ENCODE measurements around the gene ZSWIM4. TPM values are rescaled to one million over a fixed set of nuclear protein-coding genes. Genes with fewer than 3 reads are reported as not detected.
"Not testable (repeated sequence)": the region's sequence is repeated elsewhere in the genome, so short reads cannot be mapped to it uniquely, and the experiment has no call there.

ZSWIM4 gene
- total RNA-seq, 2 donors from 2014 or later: 4.2 to 5.3 TPM

- Mint-ChIP-seq H3K36me3 (ENCODE audit: low read depth) (no peaks in the 10 kb centered on the region), H3K4me1 (peaks cover 14% of the 10 kb centered on the region), H3K27me3 (no peaks in the 10 kb centered on the region), H3K4me3 (peak overlapping the region; percentile 93), H3K27ac (peak overlapping the region; percentile 88)
- ATAC-seq (peak; percentile 74), DNase-seq (peak; percentile 23 to 29 (median 24))
- H3K9me3 ChIP-seq (ENCODE audit: control insufficient read depth, low read length, poor library complexity, severe bottlenecking): no peaks in the 10 kb centered on the region
These were observed 30.3 kb upstream of the ZSWIM4 start for GRCh38 chr19:13764821-13765394.

- peak overlapping the region; percentile 93 for H3K4me3 Mint-ChIP-seq
- H3K4me1 Mint-ChIP-seq: peaks cover 14% of the 10 kb centered on the region
- peak overlapping the region; percentile 88 for H3K27ac Mint-ChIP-seq
- H3K9me3 ChIP-seq (ENCODE audit: control insufficient read depth, low read length, poor library complexity, severe bottlenecking): no peaks in the 10 kb centered on the region
- no peaks in the 10 kb centered on the region for H3K36me3 Mint-ChIP-seq (ENCODE audit: low read depth)
- no peak for DNase-seq
- no peaks in the 10 kb centered on the region for H3K27me3 Mint-ChIP-seq
- no peak for ATAC-seq
These were observed 29.7 kb upstream of the ZSWIM4 start for GRCh38 chr19:13765395-13766094.

GRCh38 chr19:13766095-13766481 lies 29.2 kb upstream of the ZSWIM4 start:
- H3K27ac Mint-ChIP-seq: peak overlapping the region; percentile 88
- DNase-seq (no peak), ATAC-seq (no peak)
- H3K27me3 Mint-ChIP-seq: no peaks in the 10 kb centered on the region
- peak overlapping the region; percentile 93 for H3K4me3 Mint-ChIP-seq
- H3K36me3 Mint-ChIP-seq (ENCODE audit: low read depth): no peaks in the 10 kb centered on the region
- H3K4me1 Mint-ChIP-seq: peaks cover 14% of the 10 kb centered on the region
- H3K9me3 ChIP-seq (ENCODE audit: control insufficient read depth, low read length, poor library complexity, severe bottlenecking): no peaks in the 10 kb centered on the region

- H3K9me3 ChIP-seq (ENCODE audit: control insufficient read depth, low read length, poor library complexity, severe bottlenecking): no peaks in the 10 kb centered on the region
- no peak overlapping the region for H3K27ac Mint-ChIP-seq
- no peak for ATAC-seq
These were observed 26.7 kb upstream of the ZSWIM4 start for GRCh38 chr19:13768510-13768909.

GRCh38 chr19:13770013-13770635 lies 25.1 kb upstream of the ZSWIM4 start:
- H3K4me3 Mint-ChIP-seq: no peak overlapping the region

More at GRCh38 chr19:13768510-13768909, 26.7 kb upstream of the ZSWIM4 start:
- peaks cover 12% of the 10 kb centered on the region for H3K4me1 Mint-ChIP-seq
- no peaks in the 10 kb centered on the region for H3K36me3 Mint-ChIP-seq (ENCODE audit: low read depth)
- DNase-seq: no peak
- no peaks in the 10 kb centered on the region for H3K27me3 Mint-ChIP-seq
- H3K4me3 Mint-ChIP-seq: no peak overlapping the region

GRCh38 chr19:13774217-13775191 lies 20.7 kb upstream of the ZSWIM4 start, which contains the start of gene C19orf53:
Gene C19orf53, plus strand, starts transcription at chr19:13774456. Its CDS starts 22 bp downstream, at chr19:13774478.
- H3K9me3 ChIP-seq (ENCODE audit: control insufficient read depth, low read length, poor library complexity, severe bottlenecking): no peaks in the 10 kb centered on the region
- peak within 1 kb of the TSS; percentile 97 for H3K27ac Mint-ChIP-seq
- no peaks in the 10 kb centered on the region for H3K27me3 Mint-ChIP-seq
- peaks cover 23% of the 10 kb centered on the region for H3K4me1 Mint-ChIP-seq
- DNase-seq (peak; percentile 74 to 81 (median 77)), ATAC-seq (peak; percentile 98)
- H3K36me3 Mint-ChIP-seq (ENCODE audit: low read depth): peaks cover 8% of the 10 kb centered on the region
- peak within 1 kb of the TSS; percentile 100 for H3K4me3 Mint-ChIP-seq

More at GRCh38 chr19:13770013-13770635, 25.1 kb upstream of the ZSWIM4 start:
- Mint-ChIP-seq H3K27ac (peak overlapping the region; percentile 34), H3K27me3 (no peaks in the 10 kb centered on the region), H3K4me1 (peaks cover 21% of the 10 kb centered on the region), H3K36me3 (ENCODE audit: low read depth) (peaks cover 2% of the 10 kb centered on the region)
- DNase-seq (no peak), ATAC-seq (no peak)
- no peaks in the 10 kb centered on the region for H3K9me3 ChIP-seq (ENCODE audit: control insufficient read depth, low read length, poor library complexity, severe bottlenecking)

- no peaks in the 10 kb centered on the region for H3K9me3 ChIP-seq (ENCODE audit: control insufficient read depth, low read length, poor library complexity, severe bottlenecking)
- Mint-ChIP-seq H3K27ac (no peak overlapping the region), H3K4me3 (no peak overlapping the region), H3K27me3 (no peaks in the 10 kb centered on the region), H3K4me1 (peaks cover 25% of the 10 kb centered on the region), H3K36me3 (ENCODE audit: low read depth) (peaks cover 8% of the 10 kb centered on the region)
- no peak for DNase-seq
- ATAC-seq: no peak
These were observed 16.8 kb upstream of the ZSWIM4 start for GRCh38 chr19:13778398-13778797.

GRCh38 chr19:13778847-13779246 lies 16.4 kb upstream of the ZSWIM4 start:
- ATAC-seq (no peak), DNase-seq (no peak)
- H3K27ac Mint-ChIP-seq: no peak overlapping the region
- peaks cover 8% of the 10 kb centered on the region for H3K36me3 Mint-ChIP-seq (ENCODE audit: low read depth)
- peaks cover 25% of the 10 kb centered on the region for H3K4me1 Mint-ChIP-seq
- H3K4me3 Mint-ChIP-seq: no peak overlapping the region
- no peaks in the 10 kb centered on the region for H3K27me3 Mint-ChIP-seq
- H3K9me3 ChIP-seq (ENCODE audit: control insufficient read depth, low read length, poor library complexity, severe bottlenecking): no peaks in the 10 kb centered on the region

GRCh38 chr19:13779794-13780193 lies 15.4 kb upstream of the ZSWIM4 start:
- not testable (repeated sequence) for H3K36me3 Mint-ChIP-seq (ENCODE audit: low read depth); ATAC-seq; H3K4me3 Mint-ChIP-seq; H3K9me3 ChIP-seq (ENCODE audit: control insufficient read depth, low read length, poor library complexity, severe bottlenecking); H3K27ac Mint-ChIP-seq; DNase-seq; H3K27me3 Mint-ChIP-seq
- peaks cover 19% of the 10 kb centered on the region for H3K4me1 Mint-ChIP-seq

- Mint-ChIP-seq H3K36me3 (ENCODE audit: low read depth) (peaks cover 2% of the 10 kb centered on the region), H3K27me3 (no peaks in the 10 kb centered on the region), H3K4me3 (no peak overlapping the region), H3K4me1 (peaks cover 14% of the 10 kb centered on the region), H3K27ac (peak overlapping the region; percentile 72)
- DNase-seq (no peak), ATAC-seq (no peak)
- no peaks in the 10 kb centered on the region for H3K9me3 ChIP-seq (ENCODE audit: control insufficient read depth, low read length, poor library complexity, severe bottlenecking)
These were observed 13.7 kb upstream of the ZSWIM4 start for GRCh38 chr19:13781547-13781946.

GRCh38 chr19:13782537-13782936 lies 12.7 kb upstream of the ZSWIM4 start:
- DNase-seq (no peak), ATAC-seq (no peak)
- Mint-ChIP-seq H3K4me1 (peaks cover 17% of the 10 kb centered on the region), H3K4me3 (no peak overlapping the region), H3K36me3 (ENCODE audit: low read depth) (no peaks in the 10 kb centered on the region), H3K27me3 (no peaks in the 10 kb centered on the region), H3K27ac (no peak overlapping the region)
- H3K9me3 ChIP-seq (ENCODE audit: control insufficient read depth, low read length, poor library complexity, severe bottlenecking): no peaks in the 10 kb centered on the region

GRCh38 chr19:13783565-13784500 lies 11.4 kb upstream of the ZSWIM4 start:
- Mint-ChIP-seq H3K4me3 (no peak overlapping the region), H3K36me3 (ENCODE audit: low read depth) (no peaks in the 10 kb centered on the region), H3K4me1 (peaks cover 22% of the 10 kb centered on the region), H3K27ac (no peak overlapping the region), H3K27me3 (no peaks in the 10 kb centered on the region)
- ATAC-seq (no peak), DNase-seq (no peak)
- H3K9me3 ChIP-seq (ENCODE audit: control insufficient read depth, low read length, poor library complexity, severe bottlenecking): no peaks in the 10 kb centered on the region
